H1 (cell line): ENCODE measurements around the gene ZNF318.

Experiments
- CREB1 ChIP-seq: IDR thresholded peaks from 2 replicates; pipeline ENCODE4 v1.6.1; 2012; ENCODE audit warnings: inconsistent platforms
- CTCF ChIP-seq, 3 experiments: IDR thresholded peaks; 1 replicate in 2 of 3; 2 replicates in 1 of 3; pipeline versions ENCODE4 v1.5.1 to v1.6.1; 2011; ENCODE audit warnings: low read length in 3 of 3, mild to moderate bottlenecking in 3 of 3, inconsistent platforms in 2 of 3, low read depth in 1 of 3, moderate library complexity in 1 of 3; ENCODE audit not compliant: insufficient read depth in 1 of 3; ENCODE audit errors: control extremely low read depth in 1 of 3
- EGR1 ChIP-seq: IDR thresholded peaks from 2 replicates; pipeline ENCODE4 v1.6.1; 2011; ENCODE audit warnings: low read depth, low read length, borderline replicate concordance
- POLR2AphosphoS5 ChIP-seq: IDR thresholded peaks from 2 replicates; pipeline ENCODE4 v1.6.1; 2011; ENCODE audit warnings: low read depth, low read length
- RFX5 ChIP-seq: IDR thresholded peaks from 2 replicates; pipeline ENCODE4 v1.6.1; 2011; ENCODE audit warnings: low read depth, low read length, improper control_type of control experiment, borderline replicate concordance

GRCh38 chr6:43347021-43347420 lies 22.4 kb downstream of the ZNF318 start:
- TF ChIP-seq CREB1 (no peak), EGR1 (no peak), POLR2AphosphoS5 (no peak), RFX5 (no peak), CTCF (IDR thresholded peaks at IDR 0.05; ENCODE audit: control extremely low read depth in 1 of 3, insufficient read depth in 1 of 3, low read depth in 1 of 3, low read length in 3 of 3) (no peak)
